Melanocyte of skin (primary cell): Measurements from ENCODE around the gene MFF. TPM values are rescaled to one million over a fixed set of nuclear protein-coding genes. Genes with fewer than 3 reads are reported as not detected.

Source experiments
- total RNA-seq, 2 donors: library from RNA; depleted of rRNA; stranded (reverse); fragments of >200 nt; gene quantifications; 2 replicates each; pipeline ENCODE4 v1.2.3, GENCODE V29; 2012

MFF gene
- total RNA-seq = 100 to 1,000 TPM in 1 of 2 donors, 10 to 100 TPM in 1; 97.6 to 102 TPM

DNA sequence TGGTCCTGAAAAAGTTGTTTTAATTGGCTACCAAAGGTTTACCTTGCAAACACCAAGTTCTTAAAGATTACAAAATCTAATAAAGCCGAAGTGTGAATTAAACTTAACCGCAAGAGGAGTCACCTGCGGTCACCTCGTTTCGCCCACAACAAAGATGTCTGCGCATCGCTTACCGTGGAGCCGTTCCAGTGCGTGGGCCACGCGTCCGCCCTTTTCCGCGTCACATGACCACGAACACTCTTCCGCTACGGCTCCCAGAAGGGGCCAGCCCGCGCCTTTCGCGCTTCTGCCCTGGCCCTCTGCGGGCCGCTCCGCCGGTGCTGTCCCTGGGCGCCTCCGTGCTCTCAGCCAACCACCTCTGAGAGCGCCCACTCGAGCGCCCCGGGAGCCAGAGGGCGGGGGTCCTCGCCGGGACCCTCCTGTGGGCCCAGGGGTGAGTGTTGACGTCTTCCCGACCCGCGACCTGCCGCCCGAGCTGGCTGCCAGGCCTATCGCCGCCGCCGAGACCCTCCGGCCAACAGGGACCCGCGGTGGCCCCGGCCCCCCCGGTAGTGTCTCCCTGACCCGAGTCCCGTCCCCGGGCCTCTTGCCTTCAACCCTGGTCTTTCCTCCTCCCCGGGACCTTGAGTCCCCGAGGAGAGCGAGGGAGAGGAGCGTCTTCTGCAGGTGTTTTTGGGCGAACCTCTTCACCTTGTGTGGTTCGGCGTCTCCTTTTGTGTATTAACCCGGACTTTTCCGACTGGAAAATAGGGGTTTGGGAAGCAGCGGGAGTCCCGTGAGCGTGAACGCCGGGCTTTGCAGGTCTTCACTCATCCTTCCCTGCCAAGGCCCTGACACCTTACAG lies at the start of gene MFF:
TSS of gene MFF (plus strand) at position 257 of the 844 bp plus-strand sequence. CDS start 5,415 bp downstream, outside the sequence.

DNA sequence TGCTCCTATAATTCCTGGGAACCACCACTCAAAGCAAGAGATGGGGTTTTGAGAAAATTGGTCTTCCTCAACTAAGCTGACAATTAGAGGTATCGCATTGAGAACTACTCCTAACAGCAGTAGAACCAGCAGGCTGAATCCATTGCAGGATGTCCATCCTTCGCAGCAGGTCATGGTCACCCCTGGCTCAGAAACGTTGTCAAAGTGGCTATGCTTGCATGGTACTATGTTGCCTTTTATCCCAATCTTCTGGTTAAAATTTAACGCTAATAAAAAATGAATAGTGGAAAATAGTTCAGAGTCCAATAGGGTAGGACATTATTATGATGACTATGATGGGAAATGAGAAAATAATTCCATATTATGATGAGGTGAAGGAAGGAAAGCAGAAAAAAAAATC lies 54.0 kb downstream of the MFF start, which contains the start of gene TM4SF20:
TSS of gene TM4SF20 (minus strand) at position 212 of the 400 bp plus-strand sequence. CDS start at position 174, 38 bp downstream.

DNA sequence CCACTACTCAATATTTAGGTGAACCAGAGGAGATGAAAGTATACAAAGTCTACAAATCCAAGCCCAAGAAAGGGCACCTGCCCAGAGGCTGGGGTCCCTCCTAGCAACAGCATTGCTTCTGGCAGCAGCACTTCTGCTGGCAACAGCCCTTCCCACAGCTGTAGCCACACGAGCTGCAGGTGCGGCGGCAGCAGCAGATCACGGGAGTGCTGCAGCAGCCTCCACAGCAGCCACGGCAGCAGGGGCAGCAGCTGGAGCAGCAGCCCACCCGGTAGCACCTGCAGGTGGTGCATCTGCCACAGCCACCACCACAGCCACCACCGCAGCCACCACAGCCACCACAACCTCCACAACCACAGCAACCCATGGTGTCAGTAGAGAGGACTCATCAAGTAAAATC lies 62.5 kb downstream of the MFF start, which contains the start of gene SCYGR1:
TSS of gene SCYGR1 (minus strand) at position 367 of the 400 bp plus-strand sequence. CDS start at position 367, 0 bp downstream.

Other genes starting within 250 kb of the MFF start
- not detected for gene COL4A4, start 161.0 kb upstream of the MFF start, total RNA-seq
- gene COL4A3, start 160.6 kb upstream of the MFF start, total RNA-seq = not detected
- gene TM4SF20, start 54.1 kb downstream of the MFF start, total RNA-seq = not detected
- not detected for gene SCYGR1, start 62.7 kb downstream of the MFF start, total RNA-seq
- 100 to 1,000 TPM in 1 of 2 donors, 10 to 100 TPM in 1; 98.8 to 136 TPM for gene AGFG1, start 146.9 kb downstream of the MFF start, total RNA-seq